GM12874 (cell line): ENCODE measurements around the gene DYNLL1.

Experiments used
- CTCF ChIP-seq: IDR thresholded peaks from 2 replicates; pipeline ENCODE4 v1.5.1; 2011; ENCODE audit warnings: low read depth, mild to moderate bottlenecking, control low read depth, low read length, moderate library complexity; ENCODE audit not compliant: insufficient read depth

DYNLL1 gene

DNA sequence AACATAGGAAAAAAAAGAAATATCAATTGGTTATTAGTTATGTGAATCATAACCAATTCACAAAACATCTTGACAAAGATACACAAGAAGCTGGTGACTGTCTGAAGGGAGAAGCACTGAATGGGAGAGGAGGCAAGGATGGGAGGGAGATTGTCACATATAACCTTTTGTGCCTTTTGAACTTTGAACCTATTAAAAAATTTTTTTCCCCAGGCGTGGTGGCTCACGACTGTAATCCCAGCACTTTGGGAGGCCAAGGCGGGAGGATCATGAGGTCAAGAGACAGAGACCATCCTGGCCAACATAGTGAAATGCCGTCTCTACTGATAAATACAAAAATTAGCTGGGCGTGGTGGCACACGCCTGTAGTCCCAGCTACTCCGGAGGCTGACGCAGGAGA lies 12.6 kb downstream of the DYNLL1 start:
- TF ChIP-seq CTCF: no peak

DNA sequence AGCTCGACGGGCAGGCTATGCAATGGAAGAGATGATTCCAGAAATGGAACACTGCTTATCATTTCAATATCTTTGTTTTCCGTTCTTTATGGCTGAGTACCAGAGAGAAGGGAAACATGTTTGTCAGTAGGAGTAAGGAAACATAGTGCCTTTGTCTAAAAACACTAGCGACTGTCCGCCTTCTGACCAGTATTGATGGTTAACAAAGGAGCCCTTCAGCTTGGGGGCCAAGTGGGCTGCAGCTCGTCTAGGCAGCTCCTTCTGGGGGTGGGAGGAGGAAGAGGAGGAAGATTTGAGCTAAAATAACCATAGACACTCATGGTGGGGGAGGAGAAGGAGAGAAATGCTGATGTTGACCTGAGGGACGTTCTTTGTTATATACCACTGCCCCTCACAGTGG lies 18.1 kb downstream of the DYNLL1 start:
- no peak for TF ChIP-seq CTCF

GRCh38 chr12:120515496-120515895 lies 19.6 kb downstream of the DYNLL1 start:
- TF ChIP-seq CTCF: no peak

- no peak for TF ChIP-seq CTCF
These were observed 26.7 kb downstream of the DYNLL1 start for GRCh38 chr12:120522568-120522967.

DNA sequence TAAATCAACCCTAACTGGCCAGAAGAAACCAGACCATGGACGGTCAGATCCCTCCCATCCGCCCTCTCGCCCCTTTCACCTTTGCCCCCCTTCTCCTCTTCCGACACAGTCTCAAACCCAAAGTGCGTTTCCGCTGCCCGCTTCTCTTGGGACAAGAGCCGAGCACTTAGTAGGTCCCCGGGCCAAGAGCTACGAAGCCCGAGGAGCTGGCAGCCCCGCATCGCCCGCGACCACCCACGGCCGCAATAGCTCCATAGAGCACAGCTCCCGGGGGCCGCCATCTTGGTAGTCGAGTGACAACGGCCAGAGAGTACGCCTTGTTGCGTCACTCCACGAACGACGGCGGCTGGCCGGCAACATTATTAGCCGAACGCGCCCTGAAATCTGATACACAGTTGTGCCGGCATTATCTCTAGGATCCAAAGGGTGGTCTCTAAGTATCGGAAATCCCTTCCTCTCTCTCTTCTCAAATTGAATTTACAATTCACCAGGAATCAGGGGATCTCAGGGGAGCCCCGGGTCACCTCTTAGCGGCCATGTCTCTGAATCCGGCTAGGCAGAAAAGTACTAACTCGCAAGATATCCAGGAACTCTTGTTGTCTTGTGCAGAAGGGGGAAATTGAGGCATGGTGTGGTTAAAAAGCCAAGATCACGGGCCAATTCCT lies 33.1 kb downstream of the DYNLL1 start, which contains the start of gene COQ5:
COQ5 (minus strand) TSS at position 298 of the 665 bp plus-strand sequence; CDS start at position 281, 17 bp downstream.
- TF ChIP-seq CTCF: no peak

DNA sequence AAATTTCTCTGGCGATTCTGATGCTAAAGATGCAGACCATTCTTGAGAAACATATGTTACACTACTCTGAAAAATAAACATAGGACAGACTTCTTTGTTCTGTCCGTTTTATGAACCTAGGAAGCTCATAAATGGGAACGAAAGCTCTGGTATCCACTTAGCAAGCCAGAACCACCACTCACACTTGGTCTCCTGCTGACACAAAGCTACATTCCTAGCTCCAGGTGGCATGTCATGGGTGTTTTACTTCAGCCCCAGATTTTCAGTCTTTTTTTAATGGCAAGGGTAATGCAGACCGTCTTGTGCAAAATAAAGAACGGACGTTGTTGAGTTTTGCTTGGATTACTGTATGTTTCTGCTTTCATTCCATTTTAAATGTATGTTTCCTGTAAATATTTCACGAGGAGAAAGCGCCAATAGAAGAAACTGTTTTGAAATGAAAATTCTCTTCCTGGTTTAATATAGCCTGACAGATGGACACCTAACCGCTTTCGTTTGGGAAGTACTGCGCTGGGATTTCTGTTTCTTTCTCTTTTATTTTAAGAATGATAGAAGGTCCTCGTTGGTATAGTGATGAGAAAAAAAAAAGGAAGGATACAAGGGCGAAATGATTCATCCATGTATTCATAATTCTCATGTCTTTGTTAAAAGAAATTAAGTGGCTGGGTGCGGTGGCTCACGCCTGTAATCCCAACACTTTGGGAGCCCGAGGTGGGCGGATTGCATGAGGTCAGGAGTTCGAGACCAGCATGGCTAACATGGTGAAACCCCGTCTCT lies 33.9 kb downstream of the DYNLL1 start:
- no peak for TF ChIP-seq CTCF

GRCh38 chr12:120532701-120533238 lies 36.9 kb downstream of the DYNLL1 start:
- TF ChIP-seq CTCF: no peak
